Muscle layer of colon (tissue), 2 donors: ENCODE data around the gene NUDT5.
A peak's percentile ranks its signal among the peaks of the same experiment; 100 is the strongest.

Experiments used
- H3K27ac ChIP-seq: one replicate; pipeline ENCODE4 v1.7.0; 2013; ENCODE audit warnings: low read depth, mild to moderate bottlenecking, low read length, moderate library complexity
- H3K27me3 ChIP-seq, 2 donors: one replicate each; pipeline ENCODE4 v1.7.0; 2013; ENCODE audit warnings: low read length in 2 of 2, mild to moderate bottlenecking in 2 of 2; ENCODE audit not compliant: insufficient read depth in 2 of 2, control insufficient read depth in 1 of 2
- H3K36me3 ChIP-seq: one replicate; pipeline ENCODE4 v1.7.0; 2013; ENCODE audit warnings: mild to moderate bottlenecking, low read length; ENCODE audit not compliant: insufficient read depth
- H3K4me1 ChIP-seq: one replicate; pipeline ENCODE4 v1.7.0; 2013; ENCODE audit warnings: mild to moderate bottlenecking, low read length; ENCODE audit not compliant: insufficient read depth
- H3K4me3 ChIP-seq, 2 donors: one replicate each; pipeline ENCODE4 v1.7.0; 2013; ENCODE audit warnings: low read length in 2 of 2, low read depth in 1 of 2, mild to moderate bottlenecking in 1 of 2, moderate library complexity in 1 of 2
- H3K9ac ChIP-seq: one replicate; pipeline ENCODE4 v1.7.0; 2013; ENCODE audit warnings: low read length
- H3K9me3 ChIP-seq: one replicate; pipeline ENCODE4 v1.7.0; 2013; ENCODE audit warnings: mild to moderate bottlenecking, low read length
- donor health status: abdominal sarcoma.
- donor health status: Adenocarcinoma of cecum.

Gene NUDT5

DNA sequence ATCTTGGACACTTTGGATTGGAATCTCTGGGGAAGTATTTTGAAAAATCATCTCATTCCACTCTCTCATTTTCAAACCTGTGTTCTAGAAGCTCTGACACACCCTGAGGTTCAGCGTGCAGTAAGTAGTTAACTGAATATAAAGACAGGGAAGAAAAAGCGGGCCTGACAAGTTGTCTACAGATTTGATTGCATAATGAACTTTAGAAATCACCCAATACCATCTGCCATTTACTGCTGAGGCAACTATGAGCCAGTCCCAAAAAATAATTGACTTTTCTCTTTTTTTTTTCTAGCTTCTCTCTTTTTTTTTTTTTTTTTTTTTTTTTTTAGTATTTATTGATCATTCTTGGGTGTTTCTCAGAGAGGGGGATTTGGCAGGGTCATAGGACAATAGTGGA lies 29.8 kb upstream of the NUDT5 start:
- Histone ChIP-seq H3K4me1 (peaks cover 18% of the 10 kb centered on the region), H3K4me3 (no peak overlapping the region), H3K9me3 (no peaks in the 10 kb centered on the region), H3K36me3 (no peaks in the 10 kb centered on the region), H3K9ac (no peak overlapping the region), H3K27me3 (no peaks in the 10 kb centered on the region), H3K27ac (no peak overlapping the region)

GRCh38 chr10:12221323-12222298 lies 25.9 kb upstream of the NUDT5 start:
- Histone ChIP-seq H3K36me3 (peaks cover 18% of the 10 kb centered on the region), H3K27ac (peak overlapping the region; percentile 64), H3K9me3 (no peaks in the 10 kb centered on the region), H3K27me3 (no peaks in the 10 kb centered on the region), H3K4me3 (no peak overlapping the region), H3K4me1 (peaks cover 21% of the 10 kb centered on the region), H3K9ac (no peak overlapping the region)

DNA sequence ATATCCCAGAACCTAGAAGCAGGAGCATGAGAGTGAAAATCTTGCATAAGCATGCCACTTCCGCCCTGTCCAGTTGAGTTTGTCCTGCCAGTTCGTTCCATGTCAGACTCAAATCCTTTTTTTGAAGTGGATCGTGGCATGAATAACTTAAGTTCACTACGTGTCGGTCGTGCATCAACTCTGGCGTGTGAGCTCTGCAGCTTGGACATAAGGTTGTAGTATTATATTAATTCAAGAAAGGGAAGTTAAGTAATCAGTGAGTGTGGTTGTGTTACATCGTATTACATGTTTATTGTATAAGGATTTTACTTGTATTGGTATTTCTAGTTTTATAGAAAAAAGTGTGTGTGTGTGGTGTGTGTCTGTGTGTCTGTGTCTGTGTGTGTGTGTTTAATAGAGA lies 23.3 kb upstream of the NUDT5 start:
- Histone ChIP-seq H3K27me3 (no peaks in the 10 kb centered on the region), H3K36me3 (peaks cover 18% of the 10 kb centered on the region), H3K27ac (peak overlapping the region; percentile 39), H3K4me3 (no peak overlapping the region), H3K4me1 (peaks cover 24% of the 10 kb centered on the region), H3K9ac (no peak overlapping the region), H3K9me3 (no peaks in the 10 kb centered on the region)

GRCh38 chr10:12214763-12215218 lies 19.1 kb upstream of the NUDT5 start:
- Histone ChIP-seq H3K27ac (peak overlapping the region; percentile 65), H3K9me3 (no peaks in the 10 kb centered on the region), H3K36me3 (peaks cover 36% of the 10 kb centered on the region), H3K9ac (peak overlapping the region; percentile 36), H3K4me1 (peaks cover 20% of the 10 kb centered on the region), H3K27me3 (no peaks in the 10 kb centered on the region), H3K4me3 (peak overlapping the region in 1 of 2 donors; percentile 8)

GRCh38 chr10:12214093-12214492 lies 18.4 kb upstream of the NUDT5 start:
- Histone ChIP-seq H3K27ac (peak overlapping the region; percentile 65), H3K4me1 (peaks cover 20% of the 10 kb centered on the region), H3K4me3 (no peak overlapping the region), H3K27me3 (no peaks in the 10 kb centered on the region), H3K9ac (peak overlapping the region; percentile 36), H3K9me3 (no peaks in the 10 kb centered on the region), H3K36me3 (peaks cover 36% of the 10 kb centered on the region)

GRCh38 chr10:12213621-12214020 lies 17.9 kb upstream of the NUDT5 start:
- Histone ChIP-seq H3K27ac (no peak overlapping the region), H3K36me3 (peaks cover 31% of the 10 kb centered on the region), H3K9me3 (no peaks in the 10 kb centered on the region), H3K4me1 (peaks cover 20% of the 10 kb centered on the region), H3K9ac (peak overlapping the region; percentile 36), H3K27me3 (no peaks in the 10 kb centered on the region), H3K4me3 (no peak overlapping the region)

- Histone ChIP-seq H3K9ac (no peak overlapping the region), H3K4me1 (peaks cover 20% of the 10 kb centered on the region), H3K4me3 (no peak overlapping the region), H3K27me3 (no peaks in the 10 kb centered on the region), H3K36me3 (peaks cover 34% of the 10 kb centered on the region), H3K27ac (no peak overlapping the region), H3K9me3 (no peaks in the 10 kb centered on the region)
Observed at GRCh38 chr10:12212454-12212853, 16.8 kb upstream of the NUDT5 start.

GRCh38 chr10:12208460-12208859 lies 12.8 kb upstream of the NUDT5 start:
- peaks cover 36% of the 10 kb centered on the region for H3K36me3 ChIP-seq

GRCh38 chr10:12207114-12207513 lies 11.4 kb upstream of the NUDT5 start:
- H3K27me3 ChIP-seq: no peaks in the 10 kb centered on the region
- no peak overlapping the region for H3K27ac ChIP-seq
- H3K36me3 ChIP-seq: peaks cover 47% of the 10 kb centered on the region
- H3K9ac ChIP-seq: no peak overlapping the region
- H3K4me1 ChIP-seq: no peaks in the 10 kb centered on the region
- no peaks in the 10 kb centered on the region for H3K9me3 ChIP-seq
- H3K4me3 ChIP-seq: no peak overlapping the region

More at GRCh38 chr10:12208460-12208859, 12.8 kb upstream of the NUDT5 start:
- Histone ChIP-seq H3K9me3 (no peaks in the 10 kb centered on the region), H3K4me1 (peaks cover 2% of the 10 kb centered on the region), H3K27me3 (no peaks in the 10 kb centered on the region), H3K4me3 (no peak overlapping the region), H3K27ac (no peak overlapping the region), H3K9ac (no peak overlapping the region)

GRCh38 chr10:12205082-12205481 lies 9.4 kb upstream of the NUDT5 start:
- no peaks in the 10 kb centered on the region for H3K27me3 ChIP-seq
- H3K36me3 ChIP-seq: peaks cover 46% of the 10 kb centered on the region
- no peaks in the 10 kb centered on the region for H3K4me1 ChIP-seq
- H3K4me3 ChIP-seq: no peak overlapping the region
- H3K9me3 ChIP-seq: no peaks in the 10 kb centered on the region
- H3K27ac ChIP-seq: no peak overlapping the region
- no peak overlapping the region for H3K9ac ChIP-seq

GRCh38 chr10:12202226-12202625 lies 6.5 kb upstream of the NUDT5 start:
- Histone ChIP-seq H3K9ac (no peak overlapping the region), H3K36me3 (peaks cover 41% of the 10 kb centered on the region), H3K9me3 (no peaks in the 10 kb centered on the region), H3K27me3 (no peaks in the 10 kb centered on the region), H3K4me3 (no peak overlapping the region), H3K27ac (no peak overlapping the region), H3K4me1 (peaks cover under 1% of the 10 kb centered on the region)
